ENCODE measurements around the gene AFF3.

GRCh38 chr2:99621774-99622173, 520.6 kb downstream of the AFF3 start:
- TF ChIP-seq CTCF (IDR thresholded peaks at IDR 0.05; ENCODE audit: low read length), result no peak
- TF ChIP-seq EZH2phosphoT487 (IDR thresholded peaks at IDR 0.05; ENCODE audit: low read length), result no peak
